OCI-LY7 (cell line): ENCODE measurements around the gene CTNNA2.

Source experiments
- CTCF ChIP-seq: fragments of 200-600 bp; sonication (generic); conservative IDR thresholded peaks from 2 replicates; pipeline ENCODE4 v1.5.1; 2014; ENCODE audit warnings: mild to moderate bottlenecking, antibody characterized with exemption, low read length, moderate library complexity, mixed read lengths
- EZH2phosphoT487 ChIP-seq: fragments of 200-600 bp; sonication (generic); IDR thresholded peaks from 2 replicates; pipeline ENCODE4 v1.6.1; 2018; ENCODE audit warnings: low read depth, borderline replicate concordance, mild to moderate bottlenecking, mixed run types, antibody characterized with exemption, low read length, moderate library complexity, mixed read lengths

DNA sequence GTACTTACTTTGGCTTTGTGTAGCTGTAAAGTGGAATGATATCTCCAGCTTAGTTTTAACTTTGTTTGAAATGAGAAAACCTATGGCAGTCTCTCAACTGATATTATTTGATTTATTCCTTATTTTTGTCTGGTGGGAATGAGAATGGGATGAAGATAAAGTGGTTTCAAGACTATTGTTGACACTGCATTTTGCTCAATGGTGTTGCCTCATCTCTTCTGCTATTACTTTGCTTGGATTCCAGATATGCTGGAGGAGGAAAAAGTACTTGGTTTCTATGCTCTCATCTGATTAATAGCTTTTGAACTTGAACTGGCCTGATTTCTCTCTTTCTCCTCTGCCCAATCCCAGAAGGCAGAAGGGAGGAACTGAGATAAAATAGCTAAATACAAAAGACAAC is 198.2 kb downstream of the CTNNA2 start:
- TF ChIP-seq CTCF (no peak), EZH2phosphoT487 (no peak)
